ENCODE measurements around the gene LOXL3. TPM values are rescaled to one million over a fixed set of nuclear protein-coding genes. Genes with fewer than 3 reads are reported as not detected.
A peak's percentile ranks its signal among the peaks of the same experiment; 100 is the strongest.

Gene LOXL3
- total RNA-seq, 2 experiments from 2014 or later: 0.25 TPM; not detected in 1

DNA sequence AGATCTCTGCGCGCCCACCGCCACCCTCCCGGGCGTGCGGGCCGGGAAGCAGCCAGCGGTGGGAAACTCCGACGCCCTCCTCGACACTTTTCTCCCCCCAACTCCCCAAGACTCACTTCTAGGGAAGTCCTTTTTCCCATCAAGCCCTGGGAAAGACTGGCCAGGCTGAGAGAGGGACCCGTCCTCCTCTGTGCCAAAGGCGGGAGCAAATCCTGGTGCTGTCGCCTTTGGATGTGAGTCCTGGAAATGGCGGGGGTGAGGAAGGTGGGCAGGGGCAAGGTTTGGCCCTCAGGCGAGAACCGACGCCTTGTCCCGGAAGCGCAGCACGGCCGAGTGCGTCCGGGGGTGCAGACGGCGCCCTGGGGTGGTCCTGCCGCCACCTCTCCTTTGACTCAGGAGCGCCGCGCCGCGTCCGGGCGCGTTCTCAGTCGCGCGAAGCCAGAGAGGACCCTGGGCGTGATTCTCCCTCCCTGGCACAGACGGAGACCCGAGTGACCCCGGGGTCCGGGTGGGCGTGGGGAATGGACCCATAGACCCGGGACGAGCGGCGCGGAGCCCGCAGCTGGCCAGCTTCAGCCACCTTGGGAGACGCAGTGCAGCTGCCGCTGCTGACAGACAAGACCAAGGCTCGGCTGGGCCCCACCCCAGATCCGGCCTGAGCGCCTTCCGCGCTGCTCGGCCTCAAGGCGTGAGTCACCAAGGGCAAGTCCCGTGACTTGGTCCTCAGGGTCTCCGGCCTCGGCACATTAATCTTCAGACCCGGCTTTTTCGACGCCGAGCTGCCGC, 50.8 kb downstream of the LOXL3 start:
- peaks cover 0 to 31% of the 10 kb centered on the region in 2 experiments for H3K9me3 ChIP-seq (ENCODE audit: control insufficient read depth in 1 of 2, insufficient read depth in 1 of 2, low read length in 2 of 2)
- Mint-ChIP-seq H3K36me3 (ENCODE audit: low read depth) (peaks cover 35% of the 10 kb centered on the region), H3K9me3 (no peaks in the 10 kb centered on the region), H3K4me3 (peak overlapping the region; percentile 60), H3K27ac (no peak overlapping the region), H3K27me3 (peaks cover 91% of the 10 kb centered on the region), H3K4me1 (ENCODE audit: low read depth) (peaks cover 85% of the 10 kb centered on the region)
- H3K36me3 ChIP-seq (ENCODE audit: insufficient read depth, low read length): peaks cover 18% of the 10 kb centered on the region
- no peak overlapping the region for H3K27ac ChIP-seq (ENCODE audit: low read depth in 1 of 2, low read length in 2 of 2)
- DNase-seq (peak in 8 of 14 experiments; percentile 20 to 75 (median 50)), ATAC-seq (ENCODE audit: poor library complexity) (no peak)
- peaks cover 68% of the 10 kb centered on the region for H3K4me1 ChIP-seq (ENCODE audit: insufficient read depth, low read length)
- ChIA-PET CTCF (interaction anchor here (1.1 to 2.1 kb wide), 3 partner anchors 20 to 324 kb away, joined by 3 to 7 read pairs (median 3); partner anchors contain the start of genes CCDC142, MOB1A and TTC31), POLR2A (interaction anchor here (0.6 to 1.6 kb wide), 6 partner anchors 10 to 305 kb away, joined by 3 to 6 read pairs (median 3); partner anchors contain the start of genes AUP1, C2orf81, CCDC142 and HTRA2)
- intact Hi-C loops (cut with DNase I, micrococcal nuclease): no loop called here
- H3K4me3 ChIP-seq (ENCODE audit: low read length): peak overlapping the region; percentile 53
- peaks cover 63 to 69% of the 10 kb centered on the region in 2 experiments for H3K27me3 ChIP-seq (ENCODE audit: control insufficient read depth in 1 of 2, insufficient read depth in 2 of 2, low read length in 2 of 2)
- TF ChIP-seq, protein P1, sequence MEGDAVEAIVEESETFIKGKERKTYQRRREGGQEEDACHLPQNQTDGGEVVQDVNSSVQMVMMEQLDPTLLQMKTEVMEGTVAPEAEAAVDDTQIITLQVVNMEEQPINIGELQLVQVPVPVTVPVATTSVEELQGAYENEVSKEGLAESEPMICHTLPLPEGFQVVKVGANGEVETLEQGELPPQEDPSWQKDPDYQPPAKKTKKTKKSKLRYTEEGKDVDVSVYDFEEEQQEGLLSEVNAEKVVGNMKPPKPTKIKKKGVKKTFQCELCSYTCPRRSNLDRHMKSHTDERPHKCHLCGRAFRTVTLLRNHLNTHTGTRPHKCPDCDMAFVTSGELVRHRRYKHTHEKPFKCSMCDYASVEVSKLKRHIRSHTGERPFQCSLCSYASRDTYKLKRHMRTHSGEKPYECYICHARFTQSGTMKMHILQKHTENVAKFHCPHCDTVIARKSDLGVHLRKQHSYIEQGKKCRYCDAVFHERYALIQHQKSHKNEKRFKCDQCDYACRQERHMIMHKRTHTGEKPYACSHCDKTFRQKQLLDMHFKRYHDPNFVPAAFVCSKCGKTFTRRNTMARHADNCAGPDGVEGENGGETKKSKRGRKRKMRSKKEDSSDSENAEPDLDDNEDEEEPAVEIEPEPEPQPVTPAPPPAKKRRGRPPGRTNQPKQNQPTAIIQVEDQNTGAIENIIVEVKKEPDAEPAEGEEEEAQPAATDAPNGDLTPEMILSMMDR (IDR thresholded peaks at IDR 0.05): no peak

DNA sequence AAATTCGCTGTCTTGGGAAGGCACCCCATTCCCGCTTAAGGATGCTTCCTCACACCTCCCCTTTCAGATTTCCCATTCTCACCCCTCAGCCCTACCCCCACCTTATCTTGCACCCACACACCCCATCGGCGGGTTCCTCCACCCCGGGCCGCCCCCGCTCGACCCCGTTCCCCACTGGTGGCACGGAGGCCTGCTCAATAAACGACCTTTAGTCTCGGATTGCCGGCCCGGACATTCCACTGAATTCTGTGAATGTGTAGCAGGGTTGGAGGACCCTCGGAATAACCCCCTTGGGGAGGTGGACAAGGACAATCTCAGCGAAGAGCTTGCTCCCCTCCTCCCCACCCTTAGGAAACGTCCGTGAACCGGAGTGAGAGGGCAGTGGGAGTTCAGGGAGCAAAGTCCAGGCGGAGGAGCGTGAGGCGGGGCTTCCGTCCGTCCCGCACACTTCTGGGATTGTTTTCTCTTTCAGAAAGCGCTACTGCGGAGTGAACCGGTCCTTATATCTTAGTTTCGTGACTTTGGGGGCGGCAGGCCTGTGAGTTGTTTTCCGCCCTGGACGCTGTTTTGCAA, 51.5 kb downstream of the LOXL3 start:
- H3K4me3 ChIP-seq (ENCODE audit: low read length): peak overlapping the region; percentile 53
- intact Hi-C loops (cut with DNase I, micrococcal nuclease): no loop called here
- ATAC-seq (ENCODE audit: poor library complexity): no peak

More for the DNA sequence above, 51.5 kb downstream of the LOXL3 start:
- no peak for DNase-seq
- no peak overlapping the region for H3K27ac ChIP-seq (ENCODE audit: low read depth in 1 of 2, low read length in 2 of 2)
- ChIA-PET CTCF (interaction anchor here (2.3 kb wide), 1 partner anchor 19 kb away, joined by 9 read pairs; the partner anchor contains the start of genes CCDC142 and TTC31), POLR2A (no interaction called here)
- Mint-ChIP-seq H3K4me3 (peak overlapping the region; percentile 60), H3K4me1 (ENCODE audit: low read depth) (peaks cover 86% of the 10 kb centered on the region), H3K9me3 (no peaks in the 10 kb centered on the region), H3K36me3 (ENCODE audit: low read depth) (peaks cover 28% of the 10 kb centered on the region), H3K27me3 (peaks cover 90% of the 10 kb centered on the region), H3K27ac (no peak overlapping the region)
- peaks cover 70% of the 10 kb centered on the region for H3K4me1 ChIP-seq (ENCODE audit: insufficient read depth, low read length)
- H3K36me3 ChIP-seq (ENCODE audit: insufficient read depth, low read length): peaks cover 18% of the 10 kb centered on the region
- peaks cover 0 to 37% of the 10 kb centered on the region in 2 experiments for H3K9me3 ChIP-seq (ENCODE audit: control insufficient read depth in 1 of 2, insufficient read depth in 1 of 2, low read length in 2 of 2)
- H3K27me3 ChIP-seq (ENCODE audit: control insufficient read depth in 1 of 2, insufficient read depth in 2 of 2, low read length in 2 of 2): peaks cover 63 to 72% of the 10 kb centered on the region in 2 experiments
- TF ChIP-seq, protein P1 (IDR thresholded peaks at IDR 0.05): no peak

Measured in CD4-positive, alpha-beta T cell (primary cell).